HG03432 (cell line): ENCODE data around the gene SWSAP1.
A peak's percentile ranks its signal among the peaks of the same experiment; 100 is the strongest.
"Not testable (repeated sequence)": the region's sequence is repeated elsewhere in the genome, so short reads cannot be mapped to it uniquely, and the experiment has no call there.

Experiments used
- ATAC-seq: cut with Tn5 transposase; IDR thresholded peaks from one replicate; pipeline ENCODE4 v1.9.1; 2021; ENCODE audit warnings: mild to moderate bottlenecking, moderate library complexity; ENCODE audit not compliant: unreplicated experiment

The SWSAP1 gene, protein sequence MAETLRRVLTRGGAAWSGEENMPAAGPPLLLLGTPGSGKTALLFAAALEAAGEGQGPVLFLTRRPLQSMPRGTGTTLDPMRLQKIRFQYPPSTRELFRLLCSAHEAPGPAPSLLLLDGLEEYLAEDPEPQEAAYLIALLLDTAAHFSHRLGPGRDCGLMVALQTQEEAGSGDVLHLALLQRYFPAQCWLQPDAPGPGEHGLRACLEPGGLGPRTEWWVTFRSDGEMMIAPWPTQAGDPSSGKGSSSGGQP

DNA sequence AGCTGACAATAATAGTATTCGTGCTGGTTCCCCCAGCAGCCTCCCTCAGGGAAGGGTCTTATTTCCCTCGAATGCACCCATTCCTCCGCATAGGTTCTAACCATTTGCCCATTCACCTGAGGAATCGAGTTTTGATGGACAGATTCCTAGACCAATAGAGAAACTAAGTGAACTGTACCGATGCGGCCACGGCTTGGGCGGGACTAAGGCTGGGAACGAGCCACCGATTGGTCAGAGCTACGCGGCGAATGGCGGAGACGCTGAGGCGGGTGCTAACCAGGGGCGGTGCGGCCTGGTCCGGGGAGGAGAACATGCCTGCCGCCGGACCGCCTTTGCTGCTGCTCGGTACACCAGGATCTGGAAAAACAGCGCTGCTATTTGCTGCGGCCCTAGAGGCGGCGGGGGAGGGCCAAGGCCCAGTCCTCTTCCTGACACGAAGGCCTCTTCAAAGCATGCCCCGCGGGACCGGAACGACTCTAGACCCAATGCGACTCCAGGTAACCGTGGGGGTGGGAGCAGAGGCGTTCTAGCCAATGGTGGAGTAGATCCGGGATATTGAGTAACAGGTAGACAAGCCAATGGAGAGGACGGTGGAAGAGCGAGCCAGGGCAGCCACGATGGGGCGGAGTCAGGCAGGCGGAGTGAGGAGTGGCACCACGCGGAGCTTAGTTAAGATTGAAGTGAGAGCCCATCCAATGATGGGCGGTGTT is at the start of gene SWSAP1:
Gene SWSAP1 (plus strand): TSS at position 234 of the 710 bp plus-strand sequence. CDS start 15 bp downstream, at position 249.
- ATAC-seq = peak; percentile 85

DNA sequence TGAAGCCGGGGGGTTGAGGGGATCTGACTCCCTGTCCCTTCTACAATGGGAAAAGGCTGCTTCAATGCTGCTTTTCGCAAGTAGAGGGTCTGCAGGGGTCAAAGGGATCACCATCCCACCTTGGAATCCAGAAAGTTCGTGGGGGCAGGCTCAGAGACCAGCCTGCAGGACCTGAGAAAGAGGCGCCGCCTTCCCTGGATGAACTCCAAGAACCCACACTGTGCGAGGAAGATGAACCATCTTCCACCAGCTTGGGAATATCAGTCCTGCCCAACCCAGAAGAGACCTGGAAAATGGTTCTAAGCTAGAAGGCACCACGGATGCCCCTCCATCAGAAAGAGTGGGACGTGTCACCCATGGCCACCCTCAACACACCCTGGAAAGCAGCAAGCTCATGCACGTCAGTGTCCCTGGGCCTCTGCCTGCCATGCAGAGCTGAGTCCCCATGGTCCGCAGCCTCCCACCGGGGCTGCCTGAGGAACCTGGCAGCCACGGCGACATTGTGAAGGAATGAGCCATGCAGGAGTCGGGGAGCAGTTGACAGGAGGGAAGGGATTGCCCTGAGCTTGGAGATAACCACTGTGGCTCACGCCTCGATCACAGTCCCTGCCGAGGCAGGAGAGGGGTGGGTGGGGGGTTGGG is 49.6 kb upstream of the SWSAP1 start:
- no peak for ATAC-seq

DNA sequence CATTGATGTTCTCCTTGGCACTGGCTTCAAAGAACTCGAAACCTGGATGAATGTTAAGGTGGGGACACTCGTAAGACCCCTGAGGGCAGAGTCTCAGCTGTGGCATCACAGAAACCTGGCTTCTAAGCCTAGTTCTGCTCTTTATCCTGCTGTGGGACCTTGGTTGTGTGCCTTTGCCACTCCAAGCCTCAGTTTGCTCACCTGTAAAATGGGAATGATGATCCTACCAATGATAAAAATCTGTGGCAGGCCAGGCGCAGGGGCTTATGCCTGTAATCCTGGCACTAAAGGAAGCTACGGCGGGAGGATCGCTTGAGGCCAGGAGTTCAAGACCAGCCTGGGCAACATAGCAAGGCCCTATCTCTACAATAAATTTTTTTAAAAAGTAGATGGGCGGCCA is 48.9 kb upstream of the SWSAP1 start:
- no peak for ATAC-seq

DNA sequence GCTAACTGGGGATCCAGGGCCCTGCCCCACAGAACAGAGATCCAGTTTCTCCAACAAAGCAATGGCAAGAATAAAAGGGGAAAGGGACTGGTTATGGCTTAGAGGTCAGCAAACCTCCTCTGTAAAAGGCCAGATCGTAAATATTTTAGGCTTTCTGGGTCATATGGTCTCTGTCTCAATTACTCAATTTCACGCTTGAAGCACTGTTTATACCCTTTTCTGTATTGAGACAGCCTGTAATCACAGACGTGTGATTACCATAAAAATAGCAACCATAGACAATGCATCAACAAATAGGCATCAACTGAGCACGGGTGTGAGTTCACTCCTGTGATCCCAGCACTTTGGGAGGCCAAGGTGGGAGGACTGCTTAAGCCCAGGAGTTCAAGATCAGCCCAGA is 44.3 kb upstream of the SWSAP1 start:
- no peak for ATAC-seq

DNA sequence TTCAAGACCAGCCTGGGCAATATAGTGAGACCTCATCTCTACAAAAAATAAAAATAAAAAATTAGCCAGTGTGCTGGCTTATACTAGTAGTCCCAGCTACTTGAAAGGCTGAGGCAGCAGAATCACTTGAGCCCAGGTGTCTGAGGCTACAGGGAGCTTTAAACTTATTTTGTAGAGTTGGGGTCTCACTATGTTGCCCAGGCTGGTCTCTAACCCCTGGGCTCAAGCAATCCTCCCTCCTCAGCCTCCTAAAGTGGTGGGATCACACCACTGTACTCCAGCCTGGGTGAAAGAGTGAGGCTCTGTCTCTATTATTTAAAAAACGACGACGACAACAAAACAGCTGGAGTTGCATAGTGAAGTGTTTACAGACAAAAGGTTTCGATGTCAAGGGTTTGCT is 43.0 kb upstream of the SWSAP1 start:
- ATAC-seq = no peak

DNA sequence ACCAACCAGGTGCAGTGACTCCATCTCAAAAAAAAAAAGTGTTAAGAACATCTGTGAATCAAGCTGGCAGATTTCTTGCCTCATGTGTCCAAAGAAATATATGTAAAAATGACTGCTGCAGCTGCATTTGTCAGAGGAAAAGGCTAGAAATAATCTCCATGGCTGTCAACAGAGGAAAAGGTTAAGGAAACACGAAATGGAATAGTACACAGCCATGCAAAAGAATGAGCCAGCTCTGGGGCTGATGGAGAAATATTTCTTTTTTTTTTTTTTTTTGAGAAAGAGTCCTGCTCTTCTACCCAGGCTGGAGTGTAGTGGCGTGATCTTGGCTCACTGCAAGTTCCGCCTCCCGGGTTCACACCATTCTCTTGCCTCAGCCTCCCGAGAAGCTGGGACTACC is 41.6 kb upstream of the SWSAP1 start:
- no peak for ATAC-seq

DNA sequence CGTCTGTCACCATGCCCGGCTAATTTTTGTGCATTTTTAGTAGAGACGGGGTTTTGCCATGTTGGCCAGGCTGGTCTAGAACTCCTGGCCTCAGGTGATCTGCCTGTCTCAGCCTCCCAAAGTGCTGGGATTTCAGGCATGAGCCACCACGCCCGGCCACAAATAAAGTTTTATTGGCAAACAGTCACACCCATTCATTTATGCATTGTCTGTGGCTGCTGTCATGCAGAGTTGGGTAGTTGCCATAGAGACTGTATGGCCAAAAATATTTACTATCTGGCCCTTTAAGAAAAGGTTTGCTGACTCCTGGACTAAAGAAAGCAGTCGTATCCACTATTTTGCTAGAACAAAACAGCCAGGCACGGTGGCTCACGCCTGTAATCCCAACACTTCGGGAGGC is 40.6 kb upstream of the SWSAP1 start:
- not testable (repeated sequence) for ATAC-seq

DNA sequence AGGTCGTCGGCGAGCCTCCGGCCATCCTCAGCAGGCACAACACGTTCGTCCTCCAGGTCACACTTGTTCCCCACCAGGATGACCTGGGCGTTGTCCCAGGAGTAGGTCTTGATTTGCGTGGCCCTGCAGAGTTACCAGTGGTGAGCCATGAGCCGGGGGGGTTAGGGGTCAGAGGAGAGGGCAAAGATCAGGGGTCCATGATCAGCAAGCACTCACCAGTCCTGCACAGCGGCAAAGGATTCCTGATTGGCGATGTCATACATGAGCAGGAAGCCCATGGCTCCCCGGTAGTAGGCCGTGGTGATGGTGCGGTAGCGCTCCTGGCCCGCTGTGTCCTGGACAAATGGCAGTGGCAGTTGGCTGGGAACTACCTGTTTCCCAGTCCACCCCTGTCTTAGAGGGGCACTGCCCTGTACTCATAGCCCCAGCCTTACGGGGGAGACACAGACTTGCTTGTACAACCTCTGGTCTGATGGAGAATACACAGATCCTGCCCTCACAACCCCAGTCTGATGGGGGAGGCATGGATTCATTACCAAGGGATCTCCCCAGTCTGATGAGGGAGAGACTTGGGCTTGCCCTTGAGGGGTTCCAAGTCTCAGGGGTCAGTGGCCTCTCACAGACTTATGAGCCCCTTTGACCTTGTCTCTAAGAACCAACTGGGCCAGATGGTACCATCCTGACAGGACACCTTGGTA is 38.9 kb upstream of the SWSAP1 start:
- ATAC-seq = no peak

DNA sequence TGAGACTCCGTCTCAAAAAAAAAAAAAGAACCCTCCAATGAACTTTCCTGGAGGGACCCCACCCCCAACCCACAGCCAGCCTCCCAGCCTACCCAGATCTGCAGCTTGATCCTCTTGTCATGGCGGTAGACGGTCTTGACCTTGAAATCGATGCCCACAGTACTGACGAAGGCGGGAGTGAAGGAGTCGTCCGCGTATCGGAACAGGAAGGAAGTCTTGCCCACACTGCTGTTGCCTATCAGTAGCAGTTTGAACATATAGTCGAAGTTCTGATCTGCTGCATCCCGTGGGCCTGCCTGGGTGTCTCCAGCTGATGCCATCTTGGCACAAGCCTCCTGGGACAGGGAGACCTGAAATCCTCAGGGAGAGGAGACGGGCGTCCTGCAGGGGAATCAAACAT is 37.4 kb upstream of the SWSAP1 start:
- ATAC-seq = no peak

DNA sequence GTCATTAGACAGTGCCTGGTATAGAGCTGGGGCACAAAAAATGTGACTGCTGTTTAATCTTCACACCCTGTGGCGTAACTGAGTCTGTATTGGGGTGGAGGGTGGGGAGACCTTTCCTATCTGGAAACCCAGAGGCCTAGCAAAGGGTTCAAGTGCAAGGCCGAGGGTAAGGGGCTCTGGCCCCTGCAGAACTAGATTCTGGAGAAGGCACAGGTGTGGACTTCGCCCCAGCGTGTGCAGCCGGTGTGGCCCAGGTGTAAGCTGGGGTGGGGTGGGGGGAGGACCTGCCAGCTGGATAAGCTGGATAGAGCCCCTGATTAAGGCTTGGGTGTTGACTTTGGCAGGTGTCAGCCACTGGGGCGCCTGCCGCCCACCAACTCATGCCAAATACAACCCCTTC is 36.3 kb upstream of the SWSAP1 start:
- no peak for ATAC-seq

DNA sequence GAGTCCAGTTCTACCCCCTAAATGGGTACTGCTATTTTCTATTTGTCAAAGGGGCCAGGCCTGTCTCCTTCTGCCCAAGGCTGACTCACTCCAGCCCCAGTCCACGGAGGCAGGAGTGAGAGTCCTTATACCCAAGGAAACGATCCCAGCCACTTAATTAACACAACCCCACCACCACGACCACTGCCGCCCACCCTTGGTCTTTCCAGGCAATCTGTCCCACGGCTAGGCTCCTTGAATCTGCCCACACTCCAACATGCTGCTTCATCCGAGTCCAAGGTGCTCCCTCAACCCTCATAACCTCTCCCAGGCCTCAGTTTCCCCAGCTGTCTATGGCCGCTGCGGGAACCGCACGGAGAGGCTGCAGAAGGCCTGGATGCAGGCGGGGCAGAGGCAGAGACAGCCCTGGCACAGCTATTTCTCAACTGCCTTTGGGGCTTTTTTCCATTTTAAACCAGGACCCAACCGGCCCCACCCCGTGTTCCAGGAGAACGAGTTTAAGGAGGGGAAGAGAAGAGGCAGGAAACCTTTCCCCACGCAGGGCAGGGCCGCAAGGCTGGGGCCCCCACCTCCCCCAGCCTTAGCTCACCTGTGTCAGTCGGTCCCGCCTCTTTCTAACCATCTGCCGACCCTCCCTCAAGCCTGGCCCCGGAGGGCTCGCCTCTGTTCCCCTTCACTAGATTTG is 35.8 kb upstream of the SWSAP1 start:
- no peak for ATAC-seq

DNA sequence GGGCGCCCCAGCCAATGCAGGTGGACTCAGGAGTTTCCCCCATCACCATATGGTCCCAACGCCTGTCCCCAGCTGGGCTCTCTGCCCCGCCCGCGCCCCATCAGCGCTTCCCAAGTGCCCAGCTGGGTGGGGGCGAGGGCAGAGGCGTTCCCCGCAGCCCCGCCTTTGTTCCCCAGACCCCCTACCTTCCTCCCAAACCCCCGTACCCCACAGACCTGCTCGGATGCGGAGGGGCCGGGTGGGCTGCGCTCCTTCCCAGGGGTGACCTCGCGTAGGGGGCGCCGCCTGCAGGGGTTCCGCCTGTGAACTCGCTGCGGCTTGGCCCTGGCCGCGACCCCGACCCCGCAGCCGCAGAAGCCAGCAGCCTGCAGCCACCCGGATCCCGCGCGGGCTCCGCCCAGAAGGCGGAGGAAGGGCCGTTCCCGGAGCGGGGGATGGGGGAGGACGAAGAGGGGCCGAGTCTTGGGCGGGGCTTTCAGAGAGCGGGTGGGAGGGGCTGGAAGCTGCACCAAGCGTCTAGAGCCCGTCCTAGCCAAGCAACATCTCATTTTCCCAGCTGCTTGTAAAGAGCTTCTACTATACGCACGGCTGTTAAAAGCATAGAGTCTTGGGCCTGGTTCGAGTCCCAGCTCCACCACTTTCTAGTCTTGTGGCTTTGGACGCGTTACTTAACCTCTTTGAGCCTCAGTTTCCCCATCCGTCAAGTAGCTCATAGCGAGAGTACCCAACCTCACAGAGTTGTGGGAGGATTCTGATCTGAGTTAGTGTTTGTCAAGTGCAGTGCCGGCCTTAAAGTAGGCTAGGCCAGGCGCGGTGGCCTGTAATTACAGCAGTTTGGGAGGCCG is 35.0 kb upstream of the SWSAP1 start, which contains the start of gene RAB3D:
Gene RAB3D (minus strand): TSS at position 404 of the 845 bp plus-strand sequence. CDS start 2,258 bp downstream, outside the sequence.
- peak; percentile 81 for ATAC-seq

DNA sequence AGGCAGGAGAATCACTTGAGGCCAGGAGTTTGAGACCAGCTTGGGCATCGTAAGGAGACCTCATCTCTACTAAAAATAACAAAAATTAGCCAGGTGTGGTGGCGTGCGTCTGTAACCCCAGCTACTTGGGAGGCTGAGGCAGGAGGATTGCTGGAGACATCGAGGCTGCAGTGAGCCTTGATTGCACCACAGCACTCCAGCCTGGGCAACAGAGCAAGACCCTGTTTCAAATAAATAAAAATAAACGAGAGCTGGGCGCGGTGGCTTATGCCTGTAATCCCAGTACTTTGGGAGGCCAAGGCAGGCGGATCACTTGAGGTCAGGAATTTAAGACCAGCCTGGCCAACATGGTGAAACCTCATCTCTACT is 34.4 kb upstream of the SWSAP1 start:
- not testable (repeated sequence) for ATAC-seq

DNA sequence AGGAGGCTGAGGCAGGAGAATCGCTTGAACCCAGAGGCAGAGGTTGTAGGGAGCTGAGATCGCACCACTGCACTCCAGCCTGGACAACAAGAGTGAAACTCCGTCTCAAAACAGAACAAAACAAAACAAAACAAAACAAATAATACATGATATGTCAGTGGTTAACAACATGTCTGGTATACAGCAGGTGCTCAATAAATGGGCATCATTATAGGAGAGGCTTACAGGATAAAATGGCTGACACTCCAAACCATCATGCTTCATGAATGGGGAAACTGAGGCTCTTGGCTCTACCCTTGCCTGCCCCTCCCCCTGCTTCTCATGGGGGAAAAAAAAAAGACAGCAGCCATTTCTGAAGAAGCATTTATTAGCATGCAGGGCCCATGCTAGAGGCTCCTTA is 32.0 kb upstream of the SWSAP1 start:
- no peak for ATAC-seq

DNA sequence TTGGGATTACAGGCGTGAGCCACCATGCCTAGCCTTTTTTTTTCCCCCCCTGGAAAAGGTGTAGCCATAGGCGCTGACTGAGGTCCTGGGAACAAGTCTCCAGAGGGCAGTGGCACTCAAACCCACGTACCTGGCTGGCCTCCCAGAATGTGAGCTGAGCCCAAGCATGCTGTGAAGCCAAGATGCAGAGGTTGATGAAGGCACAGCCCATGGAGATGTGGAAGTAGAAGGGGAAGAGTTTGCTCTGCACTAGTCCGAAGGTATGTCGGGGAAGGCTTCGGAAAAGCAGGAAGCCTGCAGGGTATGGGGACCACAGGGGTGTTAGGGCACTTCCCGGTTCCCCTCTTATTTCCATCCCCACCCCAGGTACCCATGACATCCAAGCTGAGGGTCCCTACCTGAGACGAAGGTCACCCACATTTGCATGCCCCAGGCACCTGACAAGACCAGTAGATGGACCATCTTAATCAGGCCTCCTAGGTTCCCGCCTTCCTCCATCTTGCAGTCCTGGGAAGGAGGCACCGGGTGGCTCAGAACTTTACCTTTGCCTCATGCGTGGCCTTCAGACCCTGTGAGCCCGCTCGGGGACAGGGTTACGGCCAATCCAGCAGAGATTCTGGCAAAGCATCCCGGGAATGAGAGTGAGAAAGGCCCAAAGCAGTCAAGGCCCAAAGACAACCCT is 29.2 kb upstream of the SWSAP1 start:
- no peak for ATAC-seq

DNA sequence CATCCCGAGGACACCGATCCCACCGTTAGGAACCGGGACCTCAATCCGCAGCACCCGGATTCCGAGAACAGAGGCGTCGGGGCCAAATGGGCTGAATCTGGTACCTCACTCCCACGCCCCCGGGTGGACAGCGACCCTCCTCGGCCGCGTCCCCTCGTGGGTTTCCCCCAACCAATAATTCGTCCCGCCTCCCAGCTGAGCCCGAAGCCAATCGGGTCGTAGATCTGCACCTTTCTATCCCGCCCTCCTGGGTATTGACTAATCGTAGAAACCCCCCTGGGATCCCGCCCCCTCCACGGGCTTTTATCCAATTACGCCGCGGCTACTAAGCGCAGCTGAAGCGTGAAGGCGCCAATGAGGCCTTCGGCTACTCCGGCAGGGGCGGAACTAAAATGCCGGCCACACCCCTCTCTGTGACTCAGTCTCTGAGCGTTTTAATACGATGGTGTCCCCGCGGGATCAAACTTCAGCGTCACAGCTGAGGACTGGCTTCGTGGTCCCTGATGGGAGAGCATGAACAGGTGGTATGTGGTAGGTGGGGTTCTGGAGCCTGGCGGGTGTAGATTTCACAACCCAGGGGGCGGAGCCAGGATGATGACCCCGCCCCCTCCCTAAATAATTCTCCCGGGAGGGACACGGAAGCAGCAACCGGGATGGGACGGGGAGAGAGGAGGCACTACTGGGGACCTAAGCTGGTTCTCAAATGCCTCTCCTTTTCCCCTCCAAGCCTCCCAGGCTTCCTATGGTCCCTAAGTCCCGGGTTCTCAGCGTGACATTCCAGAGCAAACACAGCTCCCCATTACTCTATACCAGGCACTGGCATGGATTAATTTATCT is 28.1 kb upstream of the SWSAP1 start, which contains the start of the genes CCDC159 and TMEM205:
Gene CCDC159 (plus strand): TSS at position 416 of the 837 bp plus-strand sequence. CDS start 88 bp downstream, at position 504.
Gene TMEM205 (minus strand): TSS at position 165 of the 837 bp plus-strand sequence. CDS start 649 bp downstream, outside the sequence.
- peak; percentile 88 for ATAC-seq

DNA sequence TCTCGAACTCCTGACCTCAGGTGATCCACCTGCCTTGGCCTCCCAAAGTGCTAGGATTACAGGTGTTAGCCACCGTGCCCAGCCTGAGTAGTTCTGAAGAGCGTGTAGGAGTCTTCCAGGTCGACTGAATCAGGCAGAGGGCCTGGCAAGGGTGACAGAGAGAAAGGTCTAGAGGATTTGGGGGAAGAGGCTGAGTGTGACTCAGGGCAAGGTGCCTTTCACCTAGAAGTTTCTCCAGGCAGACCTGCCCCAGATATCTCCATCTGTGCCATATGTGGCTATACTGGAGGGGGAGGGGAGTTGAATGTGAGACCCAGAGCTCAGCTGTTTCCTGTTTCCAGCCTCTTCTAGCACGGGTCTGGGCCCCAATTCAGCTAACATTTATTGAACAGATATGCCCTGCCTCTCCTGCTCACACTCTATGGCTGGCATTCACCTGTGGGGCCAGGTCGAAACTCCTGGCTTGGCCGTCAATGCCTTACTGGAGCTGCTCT is 26.9 kb upstream of the SWSAP1 start:
- no peak for ATAC-seq

DNA sequence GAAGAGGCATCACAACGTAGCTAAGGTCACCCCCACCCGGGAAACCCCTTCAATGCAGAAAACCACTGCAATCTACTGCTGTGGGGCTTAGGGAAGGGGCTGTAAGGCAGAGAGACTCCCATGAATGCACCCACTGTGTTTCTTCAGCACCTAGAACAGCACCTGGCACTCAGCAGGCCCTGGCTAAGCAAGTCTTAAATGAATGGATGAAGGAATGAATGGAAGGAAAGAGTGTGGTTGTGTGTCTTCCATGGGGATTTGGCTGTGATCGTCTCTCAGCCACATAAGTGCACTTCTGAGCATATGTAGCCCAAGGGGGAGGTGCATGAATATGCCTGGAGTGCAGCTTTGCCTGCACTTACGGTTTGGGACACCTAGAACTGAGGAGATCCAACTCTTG is 25.3 kb upstream of the SWSAP1 start:
- no peak for ATAC-seq
